ENCODE measurements around the gene TEC.

Gene TEC

DNA sequence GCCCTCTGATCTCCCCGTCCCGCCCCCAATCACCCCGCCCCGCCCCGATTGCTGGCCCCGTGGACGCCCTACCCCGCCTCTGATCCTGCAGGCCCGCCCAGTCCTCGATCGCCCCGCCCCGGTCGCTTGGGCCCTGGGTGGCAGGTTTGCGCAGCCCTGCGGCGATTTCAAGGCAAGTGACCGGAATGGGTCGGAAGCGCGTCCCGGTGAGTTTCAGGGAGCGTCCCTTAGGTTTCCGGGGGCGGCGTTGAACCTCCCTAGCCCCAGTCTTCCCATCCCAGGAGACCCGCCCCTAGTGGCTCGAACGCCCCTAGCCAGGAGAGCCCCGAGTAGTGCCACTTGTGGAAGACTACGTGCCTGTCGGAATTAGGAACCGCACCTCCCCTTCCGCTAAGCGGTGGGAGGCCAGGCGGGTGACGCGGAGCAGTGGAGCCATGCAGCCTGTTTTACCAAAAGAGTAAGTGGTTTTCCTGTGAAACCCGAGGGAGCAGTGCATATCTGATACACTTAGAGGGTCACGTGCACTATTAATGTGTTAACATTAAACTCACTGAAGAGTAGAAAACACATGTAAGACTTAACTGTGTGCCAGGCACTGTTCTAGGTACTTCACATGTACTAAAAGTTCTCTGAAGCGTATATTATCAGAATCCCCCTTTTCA, 354 bp upstream of the TEC start:
- peak; percentile 89 for DNase-seq (ENCODE audit: low read depth)

DNA sequence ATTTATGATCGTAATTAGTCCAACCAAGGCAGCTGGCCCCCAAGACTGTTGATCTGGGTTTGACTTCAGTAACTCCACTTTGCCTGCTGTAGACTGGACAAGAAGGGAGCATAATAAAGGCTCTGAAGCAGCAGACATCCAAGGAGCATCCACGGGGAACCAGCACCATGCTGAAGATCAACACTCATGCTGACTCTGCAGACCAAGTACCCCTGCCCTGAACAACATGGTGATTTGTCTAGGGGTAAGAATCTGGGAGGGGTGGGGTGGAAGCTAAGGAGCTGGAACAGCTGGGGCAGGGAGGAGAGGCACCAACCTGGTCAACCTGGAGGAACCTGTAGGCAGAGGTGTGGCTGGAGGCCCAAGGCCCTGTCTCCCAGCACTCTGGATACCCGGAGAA, 2.1 kb downstream of the TEC start:
- DNase-seq (ENCODE audit: low read depth): no peak

DNA sequence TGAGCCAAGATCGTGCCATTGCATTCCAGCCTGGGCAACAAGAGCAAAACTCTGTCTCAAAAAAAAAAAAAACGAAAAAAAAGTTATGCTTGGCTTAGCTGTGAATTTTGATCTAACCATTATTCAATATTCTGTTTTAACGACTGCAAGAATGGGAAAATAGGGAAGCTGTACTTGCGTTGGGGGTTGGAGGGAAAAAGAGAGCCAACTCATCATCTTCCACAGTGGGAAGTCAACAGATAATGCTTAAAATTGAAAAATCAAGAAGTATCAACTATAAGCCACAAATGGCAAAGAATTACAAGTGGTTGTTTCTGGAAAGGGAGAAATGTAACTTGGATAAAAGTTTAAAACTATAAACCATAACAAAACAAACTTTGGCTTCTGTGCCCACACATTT, 2.9 kb downstream of the TEC start:
- DNase-seq (ENCODE audit: low read depth): no peak

DNA sequence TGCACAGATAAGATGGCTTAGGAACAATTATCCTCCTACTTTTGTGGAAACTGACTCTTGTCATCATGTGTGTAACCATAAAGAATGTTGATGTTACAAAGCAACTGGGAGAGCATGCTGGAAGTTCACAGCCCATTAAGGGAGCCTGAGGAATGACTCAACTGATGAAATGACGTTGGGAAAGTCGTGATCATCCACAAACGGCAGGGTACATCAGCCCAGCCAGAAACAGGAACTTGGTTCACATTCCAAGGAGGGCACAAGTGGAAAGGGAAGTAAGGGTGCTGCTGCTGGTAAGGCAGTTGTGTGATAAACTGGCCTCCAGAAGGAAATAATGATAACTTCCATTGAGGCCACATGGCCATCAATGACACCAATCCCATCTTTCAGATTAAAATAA, 6.7 kb downstream of the TEC start:
- DNase-seq (ENCODE audit: low read depth): no peak

DNA sequence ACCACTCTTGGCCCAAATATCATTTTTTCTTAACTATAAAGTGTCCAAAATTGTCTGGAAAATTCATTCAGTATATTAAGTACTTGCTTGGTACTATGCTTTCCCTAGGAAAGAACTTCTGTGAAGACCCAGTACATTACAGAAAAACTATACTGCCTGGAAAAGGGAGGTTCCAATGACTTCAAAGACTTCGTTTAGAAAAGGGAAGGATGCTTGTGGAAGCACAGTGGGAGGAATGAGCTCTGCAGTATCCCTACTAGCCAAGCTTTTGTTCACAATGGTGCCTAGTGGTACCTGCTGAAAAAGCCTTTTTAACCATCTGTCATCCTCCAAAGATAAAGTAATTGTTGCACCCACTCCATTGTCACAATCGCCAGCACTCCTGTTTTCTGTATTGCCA, 7.2 kb downstream of the TEC start:
- DNase-seq (ENCODE audit: low read depth): no peak

DNA sequence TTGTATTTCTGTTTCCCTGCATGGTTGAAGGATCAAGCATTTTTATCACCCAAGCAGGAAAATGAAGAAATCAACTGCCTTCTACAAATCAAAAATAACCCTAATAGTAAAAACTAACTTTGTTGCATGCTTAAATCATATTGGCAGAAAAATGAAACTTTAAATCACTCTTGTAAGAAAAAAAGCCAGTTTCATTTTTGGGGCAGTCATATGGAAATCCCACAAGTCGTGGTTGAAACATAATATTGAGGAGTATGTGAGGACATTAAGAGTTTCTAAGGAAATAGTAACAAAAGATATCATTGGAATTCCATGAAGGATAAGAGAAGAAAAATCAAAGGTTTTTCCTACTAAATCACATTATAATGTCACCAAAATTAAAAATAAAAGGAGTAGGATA, 8.4 kb downstream of the TEC start:
- DNase-seq (ENCODE audit: low read depth): no peak

DNA sequence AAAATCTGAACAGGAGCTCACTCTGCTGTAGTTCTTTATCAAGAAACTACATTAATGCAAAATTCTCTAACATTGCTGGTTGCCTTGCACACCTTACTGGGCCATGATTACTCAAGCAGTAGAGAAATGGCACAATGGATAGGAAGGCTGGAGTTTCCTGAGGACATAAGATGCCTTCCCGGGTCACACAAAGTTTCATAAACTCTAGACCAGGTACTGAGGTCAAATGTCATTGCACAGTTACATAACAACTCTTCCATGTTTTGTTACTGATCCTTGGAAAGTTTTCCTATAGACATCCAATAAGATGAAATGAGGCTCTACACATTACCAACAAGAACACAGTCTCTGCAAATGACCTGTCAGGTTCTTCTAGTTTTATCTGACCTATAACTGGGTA, 9.9 kb downstream of the TEC start:
- no peak for DNase-seq (ENCODE audit: low read depth)

DNA sequence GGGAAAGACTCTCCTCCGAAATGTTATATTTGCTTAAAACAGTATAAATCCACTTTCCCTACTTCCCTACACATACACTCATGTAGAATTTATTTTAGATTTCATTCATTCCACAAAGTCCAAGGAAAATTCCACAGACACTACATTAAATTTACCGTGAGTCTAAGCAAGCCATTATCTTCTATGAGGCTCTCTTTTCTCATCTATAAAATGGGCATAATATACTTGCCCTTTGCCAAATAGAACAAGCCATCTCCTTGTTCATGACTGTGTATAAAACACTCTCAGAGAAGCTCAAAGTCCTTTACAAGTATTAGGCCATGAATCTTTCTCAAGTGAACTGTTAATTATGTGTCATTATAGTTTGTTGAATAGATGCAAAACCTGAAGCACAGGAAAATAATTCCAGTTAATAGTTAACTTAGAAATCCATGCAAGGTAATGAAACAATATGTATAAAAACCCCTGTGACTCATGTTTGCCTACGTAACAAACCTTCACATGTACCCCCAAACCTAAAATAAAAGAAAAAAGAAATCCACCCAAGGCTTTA, 10.7 kb downstream of the TEC start:
- no peak for DNase-seq (ENCODE audit: low read depth)

DNA sequence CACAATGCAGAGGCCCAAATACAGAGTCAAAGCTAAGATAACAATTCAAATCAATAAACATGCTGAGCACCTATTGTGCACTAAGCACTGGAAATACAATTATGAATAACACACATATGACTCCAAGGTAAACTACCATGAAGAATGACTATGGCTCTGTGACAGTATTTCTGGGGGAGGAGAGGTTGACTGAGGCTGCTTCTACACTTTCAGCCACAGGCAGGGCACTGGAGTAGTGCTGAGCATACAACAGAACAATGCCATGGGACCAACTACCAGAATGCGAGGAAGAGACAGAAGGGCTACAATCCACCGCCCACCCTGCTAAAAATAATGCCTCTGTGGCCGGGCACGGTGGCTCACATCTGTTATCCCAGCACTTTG, 13.7 kb downstream of the TEC start:
- no peak for DNase-seq (ENCODE audit: low read depth)

DNA sequence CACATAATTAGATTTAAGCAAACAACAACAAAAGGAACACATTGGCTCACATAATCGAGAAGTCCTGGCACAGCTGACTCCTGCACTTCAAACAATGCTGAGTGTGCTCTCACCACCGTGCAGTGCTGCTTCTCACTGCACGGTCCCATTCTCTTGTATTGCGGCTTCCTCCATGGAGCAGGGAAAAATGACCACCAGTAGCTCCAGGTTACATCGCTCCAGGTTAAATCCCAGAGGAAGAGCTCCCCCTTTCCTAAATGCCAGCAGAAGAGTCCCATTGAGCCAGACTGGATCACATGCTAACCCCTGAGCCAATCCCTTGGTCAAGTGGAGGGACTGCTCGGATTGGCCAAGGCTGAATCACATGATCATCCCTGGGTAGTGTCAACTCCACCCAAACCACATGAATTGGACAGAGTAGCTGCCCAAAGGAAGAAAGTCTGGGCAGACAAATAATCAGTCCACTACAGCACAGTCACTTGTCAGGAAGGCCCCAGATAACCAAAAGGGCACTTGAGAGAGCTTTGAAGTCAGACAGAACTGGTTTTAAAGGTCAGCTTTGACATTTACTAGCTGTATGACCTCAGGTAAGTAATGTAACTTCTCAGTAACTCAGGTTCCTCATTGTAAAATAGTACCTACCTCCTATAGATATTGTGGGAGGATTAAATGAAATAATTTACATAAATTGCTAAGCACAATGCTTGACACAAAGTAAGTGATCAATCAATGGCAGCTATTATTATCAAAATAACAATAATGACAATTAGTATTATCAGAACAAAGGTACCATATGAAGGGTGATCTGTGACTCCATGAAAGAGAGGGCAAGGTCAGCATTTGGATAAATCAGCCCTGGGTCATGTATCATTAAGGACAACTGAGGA, 14.3 kb downstream of the TEC start:
- DNase-seq (ENCODE audit: low read depth): no peak

DNA sequence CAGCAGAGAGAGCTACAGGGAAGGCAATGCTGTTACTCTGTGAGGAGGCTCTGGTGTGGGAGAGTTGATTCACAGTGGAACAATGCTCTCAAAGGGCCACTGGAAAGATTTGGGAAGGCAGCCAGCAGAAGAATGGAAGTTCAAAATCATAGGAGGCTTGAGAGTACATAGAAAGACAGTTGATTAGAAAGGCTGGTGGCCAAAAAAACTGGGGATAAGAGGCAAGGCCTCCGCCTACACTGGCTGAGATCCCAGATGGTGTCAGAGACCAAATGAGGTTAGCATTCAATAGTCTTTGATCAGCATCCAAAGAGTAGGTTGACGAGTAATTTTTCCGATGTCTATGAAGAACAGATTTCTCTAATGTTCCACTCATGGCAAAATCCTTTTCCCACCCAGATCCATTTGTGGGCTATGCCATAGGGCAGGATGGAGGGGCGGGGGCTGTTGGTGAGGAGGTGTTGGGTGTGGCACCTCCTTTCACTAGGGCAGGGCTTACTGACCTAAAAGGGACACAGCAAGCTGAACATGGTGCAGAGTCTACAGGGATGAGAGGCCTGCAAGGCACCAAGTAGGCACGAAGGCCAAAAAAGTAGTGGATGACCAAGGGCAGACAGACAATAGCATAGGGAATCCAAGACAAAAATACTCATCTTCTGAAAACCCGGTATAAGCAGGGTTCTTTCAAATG, 15.1 kb downstream of the TEC start:
- no peak for DNase-seq (ENCODE audit: low read depth)

DNA sequence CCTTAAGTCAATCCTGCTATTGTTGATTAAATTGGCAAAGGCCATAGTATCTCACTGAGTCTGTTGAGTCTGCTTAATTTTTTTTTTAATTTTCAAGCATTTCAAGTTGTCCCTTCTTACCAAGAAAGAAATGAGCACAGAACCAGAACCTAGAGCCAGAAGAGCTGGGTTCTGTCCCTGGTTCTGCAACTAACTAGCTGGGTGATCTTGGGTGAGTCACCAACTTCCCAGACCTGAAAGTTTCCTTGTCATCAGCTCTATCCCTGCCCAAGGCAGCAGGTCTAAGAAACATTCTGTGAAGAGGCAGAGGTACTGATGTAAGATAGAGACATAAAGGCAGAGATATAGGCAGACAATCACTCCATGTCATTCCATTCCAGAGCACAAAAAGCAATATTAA, 17.3 kb downstream of the TEC start:
- DNase-seq (ENCODE audit: low read depth): no peak

DNA sequence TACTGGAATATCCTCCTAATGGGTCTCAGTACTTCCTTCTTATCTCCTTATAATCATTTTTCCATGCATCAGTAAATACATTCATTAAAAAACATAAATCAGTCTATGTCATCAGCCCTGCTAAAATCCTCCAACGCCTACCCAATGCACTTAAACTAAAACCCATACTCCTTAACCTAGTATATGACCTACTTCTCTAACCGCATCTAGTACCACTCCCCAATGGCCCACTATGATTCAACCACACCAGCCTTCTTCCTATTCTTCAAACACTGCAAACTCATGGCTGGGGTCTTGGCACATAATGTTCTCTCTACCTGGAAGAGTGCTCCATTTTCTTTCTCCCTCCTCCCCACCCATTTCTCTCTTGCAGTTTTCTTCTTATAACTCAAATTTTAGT, 18.7 kb downstream of the TEC start:
- no peak for DNase-seq (ENCODE audit: low read depth)

DNA sequence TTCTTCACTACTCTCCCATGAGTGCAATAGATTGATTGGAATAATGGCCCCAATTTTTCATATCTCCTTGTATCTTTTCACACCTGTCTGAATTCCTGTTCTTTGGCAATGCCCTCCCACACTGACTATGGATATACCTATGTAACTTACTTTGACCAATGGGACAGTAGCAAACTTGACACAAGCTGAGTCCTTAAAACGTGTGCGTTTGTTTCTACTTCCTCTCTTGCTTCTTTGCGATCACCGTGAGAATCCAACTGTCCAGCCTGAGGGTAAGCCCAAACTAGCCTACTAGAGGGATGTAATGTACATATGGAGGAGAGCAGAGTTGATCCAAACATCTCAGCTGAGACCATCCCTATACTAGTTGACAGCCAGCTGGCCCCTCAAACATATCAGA, 19.3 kb downstream of the TEC start:
- no peak for DNase-seq (ENCODE audit: low read depth)

DNA sequence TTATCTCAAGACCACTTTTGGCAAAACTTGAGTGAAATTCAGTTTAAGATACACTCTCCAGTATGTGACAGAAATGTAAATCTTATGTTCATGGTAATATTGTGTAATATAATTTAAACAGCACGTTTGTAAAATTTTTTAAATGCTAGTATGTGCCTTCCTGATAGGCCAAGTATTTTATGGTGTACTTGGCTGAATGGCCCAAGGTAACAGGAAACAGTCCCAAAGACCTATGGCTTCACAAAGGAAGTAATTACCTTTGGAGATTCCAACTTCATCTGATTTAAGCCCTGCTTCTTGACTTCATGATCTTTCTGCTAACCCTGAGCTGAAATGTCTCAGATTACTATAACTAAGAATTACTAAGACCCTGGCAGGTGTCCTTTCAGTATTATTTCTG, 20.3 kb downstream of the TEC start:
- DNase-seq (ENCODE audit: low read depth): no peak

DNA sequence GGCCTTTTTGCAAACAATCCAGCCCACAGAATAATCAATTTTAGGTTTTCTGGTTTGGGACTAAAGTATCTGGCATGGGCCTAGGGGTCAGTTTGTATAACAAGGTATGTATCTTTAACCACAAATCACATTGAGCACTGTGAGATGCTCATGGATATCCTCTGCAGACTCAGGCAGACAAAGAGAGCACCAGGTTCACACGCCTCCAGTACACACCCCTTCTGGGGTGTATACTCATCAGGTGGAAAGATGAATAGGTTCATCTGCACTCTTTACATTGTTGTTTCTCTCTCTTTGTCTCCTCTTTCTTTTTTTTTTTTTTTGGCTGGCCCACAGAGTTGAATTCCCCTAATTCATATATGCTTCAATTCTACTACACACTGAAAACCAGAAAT, 21.1 kb downstream of the TEC start:
- no peak for DNase-seq (ENCODE audit: low read depth)

DNA sequence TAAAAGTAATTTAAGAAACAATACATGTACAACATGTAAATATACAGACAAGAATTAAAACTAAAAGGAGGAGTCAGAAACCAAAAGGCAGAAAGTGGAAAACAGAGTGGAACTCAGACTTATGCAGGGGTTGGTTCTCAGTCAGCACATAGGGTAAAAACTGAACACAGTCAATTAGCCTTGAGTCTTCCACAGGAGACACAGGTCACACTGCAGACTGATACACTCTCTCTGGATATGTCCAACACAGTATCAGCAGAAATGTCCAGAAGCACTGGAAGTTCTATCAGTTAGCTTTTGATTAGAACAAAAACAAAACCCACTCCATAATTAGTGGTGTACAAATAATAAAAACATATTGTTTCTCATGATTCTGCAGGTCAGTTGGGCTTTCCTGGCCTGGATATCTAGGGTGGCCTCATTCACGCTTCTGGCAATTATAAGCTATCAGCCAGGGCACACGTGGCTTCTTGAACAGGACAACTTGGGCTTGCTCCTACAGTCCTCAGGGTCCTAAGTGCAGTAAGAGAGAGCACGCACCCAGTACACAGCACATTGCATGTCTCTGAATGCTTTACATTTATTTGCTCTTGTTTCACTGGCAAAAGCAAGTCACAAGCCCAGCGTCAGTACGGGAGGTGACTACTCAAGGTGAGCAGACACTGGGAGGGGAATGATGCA, 21.6 kb downstream of the TEC start:
- DNase-seq (ENCODE audit: low read depth): no peak

DNA sequence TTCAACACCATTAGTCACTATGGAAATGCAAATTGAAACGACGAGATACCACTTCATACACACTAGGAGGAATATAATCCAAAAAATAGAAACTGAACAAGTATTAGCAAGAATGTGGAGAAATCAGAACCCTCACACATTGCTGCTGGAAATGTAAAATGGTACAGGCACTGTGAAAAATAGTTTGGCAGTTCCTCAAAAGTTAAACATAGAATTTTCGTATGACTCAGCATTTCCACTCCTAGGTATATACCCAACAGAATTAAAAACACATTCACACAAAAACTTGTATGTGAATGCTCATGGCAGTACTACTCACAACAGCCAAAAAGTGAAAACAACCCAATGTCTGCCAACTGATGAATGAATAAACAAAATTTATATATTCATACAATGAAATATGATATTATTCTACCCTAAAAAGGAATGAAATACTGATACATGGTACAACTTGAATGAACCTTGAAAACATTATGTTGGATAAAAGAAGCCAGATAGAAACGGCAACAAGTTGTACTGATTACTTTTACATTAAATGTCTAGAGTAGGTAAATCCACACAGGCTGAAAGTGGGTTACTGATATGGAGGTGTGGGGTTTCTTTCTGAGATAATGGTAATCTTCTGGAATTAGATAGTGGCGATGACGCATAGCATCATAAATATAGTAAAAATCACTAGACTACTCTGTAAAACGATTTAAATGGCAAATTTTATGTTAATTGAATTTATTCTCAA, 22.3 kb downstream of the TEC start:
- DNase-seq (ENCODE audit: low read depth): no peak

DNA sequence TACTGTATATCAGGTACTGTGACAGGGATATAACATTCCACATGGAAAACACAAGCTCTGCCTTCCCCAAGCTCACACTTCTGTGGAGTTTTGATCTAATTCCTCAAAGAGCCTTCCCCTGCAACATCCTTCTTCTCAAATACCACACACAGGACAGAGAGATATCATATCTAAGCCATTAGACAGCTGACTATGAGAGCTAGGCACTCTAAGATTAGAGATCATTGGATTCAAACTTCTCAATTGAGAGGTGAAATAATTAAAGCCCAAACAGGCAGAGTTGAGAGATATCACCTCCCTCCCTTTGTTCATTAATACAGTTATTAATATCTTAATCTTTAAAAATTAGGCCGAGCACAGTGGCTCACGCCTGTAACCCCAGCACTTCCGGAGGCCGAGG, 25.0 kb downstream of the TEC start:
- no peak for DNase-seq (ENCODE audit: low read depth)

DNA sequence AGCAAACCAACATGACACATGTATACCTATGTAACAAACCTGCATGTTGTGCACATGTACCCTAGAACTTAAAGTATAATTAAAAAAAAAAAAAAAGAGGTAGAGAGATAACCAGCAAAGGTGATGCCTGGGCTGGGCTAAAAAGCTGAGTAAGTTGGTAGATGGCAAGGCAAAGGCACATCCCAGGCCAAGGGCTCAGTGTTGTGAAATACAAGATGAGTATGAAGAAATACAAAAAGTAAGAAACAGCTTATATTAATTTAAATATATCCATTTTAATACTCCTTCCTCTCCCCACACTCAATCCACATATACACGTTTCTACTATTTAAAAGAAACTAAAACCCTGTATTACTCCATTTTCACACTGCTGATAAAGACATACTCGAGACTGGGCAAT, 25.8 kb downstream of the TEC start:
- DNase-seq (ENCODE audit: low read depth): no peak

DNA sequence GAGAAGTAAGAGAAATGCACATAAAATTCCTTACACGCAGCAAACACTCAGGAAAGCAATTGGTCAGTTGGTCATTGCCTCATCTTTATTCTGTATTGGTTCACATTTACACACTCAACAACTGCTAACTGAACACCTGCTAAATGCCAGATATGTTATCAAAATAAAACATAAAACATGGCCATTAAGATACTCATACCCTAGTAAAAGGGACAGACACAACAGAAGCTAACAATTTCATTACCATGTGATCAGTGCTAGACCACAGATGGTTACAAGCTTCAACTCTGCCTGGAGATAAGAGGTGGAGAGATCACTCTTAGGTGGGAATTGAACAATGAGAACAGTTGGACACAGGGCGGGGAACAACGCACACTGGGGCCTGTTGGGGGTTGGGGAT, 26.2 kb downstream of the TEC start:
- DNase-seq (ENCODE audit: low read depth): no peak

All from stimulated activated CD8-positive, alpha-beta memory T cell treated with anti-CD3 and anti-CD28 coated beads, Interleukin-7, amount 100 ng/mL, for 24 hours (primary cell).